Dermis microvascular lymphatic vessel endothelial cell (primary cell): ENCODE measurements around the gene PHKG2. TPM values are rescaled to one million over a fixed set of nuclear protein-coding genes. Genes with fewer than 3 reads are reported as not detected.

Source experiments
- DNase-seq, 2 donors: peaks; one replicate each; pipeline versions ENCODE4 v3.0.0 to v3.0.0-alpha.2; 2010; ENCODE audit warnings: low read depth in 2 of 2
- total RNA-seq: library from RNA; depleted of rRNA; stranded (reverse); fragments of >200 nt; gene quantifications from 2 replicates; pipeline ENCODE4 v1.2.1, GENCODE V29; 2014

PHKG2 gene
- total RNA-seq, 1 donor from 2014 or later, result 14.9 TPM

DNA sequence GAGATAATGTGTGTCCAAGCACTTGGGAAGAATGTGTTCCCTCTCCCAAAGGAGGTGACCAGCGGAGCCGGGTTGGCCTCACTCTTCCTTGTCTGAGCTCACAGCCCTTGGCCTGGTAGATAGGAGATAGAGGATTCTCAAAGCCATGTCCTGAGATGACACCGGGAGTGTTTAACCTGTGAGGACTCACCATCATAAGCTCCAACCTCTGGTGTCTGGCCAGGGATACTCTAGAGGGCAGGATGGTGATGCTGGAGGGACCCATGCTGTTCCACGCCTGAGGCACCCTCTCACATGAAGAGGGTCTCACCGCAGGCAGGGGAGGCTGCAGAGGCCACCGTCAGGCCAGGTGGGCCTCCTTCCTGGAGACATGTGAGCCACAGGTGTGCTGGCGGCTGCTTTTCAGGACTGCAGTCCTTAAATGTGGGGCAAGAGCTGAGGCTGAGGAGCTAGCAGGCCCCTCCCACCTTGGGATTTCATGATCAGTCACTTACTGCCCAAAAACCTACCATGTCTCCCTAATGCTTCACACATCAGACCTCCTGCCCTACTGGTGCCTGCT, 45.4 kb downstream of the PHKG2 start:
- DNase-seq, result no peak

DNA sequence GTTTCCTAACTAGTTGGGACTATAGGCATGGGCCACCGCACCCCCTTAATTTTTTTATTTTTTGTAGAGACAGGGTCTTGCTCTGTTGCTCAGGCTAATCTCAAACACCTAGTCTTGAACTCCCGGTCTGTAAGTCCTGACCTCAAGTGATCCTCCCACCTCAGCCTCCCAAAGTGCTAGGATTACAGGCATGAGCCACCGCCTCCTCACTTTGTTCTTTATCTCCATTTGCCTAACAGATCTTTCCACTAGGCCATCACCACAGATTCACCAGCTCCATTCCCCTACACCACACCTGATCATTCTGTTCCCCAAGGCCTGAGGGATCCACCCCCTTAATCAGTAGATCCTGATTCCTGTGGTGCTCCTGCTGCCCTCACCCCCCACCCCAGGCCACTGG, 46.4 kb downstream of the PHKG2 start:
- DNase-seq, result no peak

- DNase-seq, result no peak
These were observed 49.6 kb downstream of the PHKG2 start for GRCh38 chr16:30797670-30798309.

Other genes with a start within 250 kb of the PHKG2 start
- 13.7 and 17.7 TPM in 2 replicates for gene ZNF768, start 221.9 kb upstream of the PHKG2 start, total RNA-seq
- 5.8 and 7.6 TPM in 2 replicates for gene ZNF747, start 213.6 kb upstream of the PHKG2 start, total RNA-seq
- 3.1 and 4.3 TPM in 2 replicates for gene ZNF764, start 190.1 kb upstream of the PHKG2 start, total RNA-seq
- 3.9 and 6.7 TPM in 2 replicates for gene ZNF688, start 176.7 kb upstream of the PHKG2 start, total RNA-seq
- 6.4 and 9.6 TPM in 2 replicates for gene ZNF785, start 162.7 kb upstream of the PHKG2 start, total RNA-seq
- gene ZNF689, start 138.0 kb upstream of the PHKG2 start, total RNA-seq, result 3.2 and 4.9 TPM in 2 replicates
- gene PRR14, start 97.5 kb upstream of the PHKG2 start, total RNA-seq, result 4.5 and 7.6 TPM in 2 replicates
- gene FBRS, start 90.0 kb upstream of the PHKG2 start, total RNA-seq, result 6.9 and 13.4 TPM in 2 replicates
- gene SRCAP, start 49.3 kb upstream of the PHKG2 start, total RNA-seq, result 16.6 and 29.3 TPM in 2 replicates
- gene CFAP119, start 13.6 kb downstream of the PHKG2 start, total RNA-seq, result 0.89 and 0.90 TPM in 2 replicates
- 41.0 and 50.3 TPM in 2 replicates for gene RNF40, start 13.9 kb downstream of the PHKG2 start, total RNA-seq
- 3.3 and 6.1 TPM in 2 replicates for gene ZNF629, start 38.8 kb downstream of the PHKG2 start, total RNA-seq
- gene BCL7C, start 145.7 kb downstream of the PHKG2 start, total RNA-seq, result 49.9 and 60.8 TPM in 2 replicates
- gene CTF1, start 148.2 kb downstream of the PHKG2 start, total RNA-seq, result 0.13 TPM in 2 replicates
- 16.6 and 18.2 TPM in 2 replicates for gene FBXL19, start 175.1 kb downstream of the PHKG2 start, total RNA-seq
- gene ORAI3, start 200.6 kb downstream of the PHKG2 start, total RNA-seq, result 23.7 and 33.6 TPM in 2 replicates
- 1.7 and 4.2 TPM in 2 replicates for gene SETD1A, start 209.3 kb downstream of the PHKG2 start, total RNA-seq
- gene HSD3B7, start 236.8 kb downstream of the PHKG2 start, total RNA-seq, result 20.8 and 24.7 TPM in 2 replicates